Endothelial cell (in vitro differentiated cells): ENCODE results near the gene PPP4C. TPM values are rescaled to one million over a fixed set of nuclear protein-coding genes. Genes with fewer than 3 reads are reported as not detected.

ENCODE experiments used
- DNase-seq: peaks from one replicate; pipeline ENCODE4 v3.0.0; 2021; ENCODE audit warnings: low spot score
- H3K27ac Mint-ChIP-seq: one replicate; pipeline ENCODE4 v1.8.0; 2021; ENCODE audit warnings: mixed read lengths, inconsistent platforms; ENCODE audit not compliant: unreplicated experiment
- H3K27me3 Mint-ChIP-seq: one replicate; pipeline ENCODE4 v1.8.0; 2021; ENCODE audit warnings: mild to moderate bottlenecking, moderate library complexity, mixed read lengths, inconsistent platforms; ENCODE audit not compliant: unreplicated experiment
- H3K36me3 Mint-ChIP-seq: one replicate; pipeline ENCODE4 v1.8.0; 2021; ENCODE audit warnings: mild to moderate bottlenecking, low read depth, mixed read lengths, inconsistent platforms; ENCODE audit not compliant: unreplicated experiment
- H3K4me1 Mint-ChIP-seq: one replicate; pipeline ENCODE4 v1.8.0; 2021; ENCODE audit warnings: mild to moderate bottlenecking, mixed read lengths, inconsistent platforms; ENCODE audit not compliant: unreplicated experiment
- H3K4me3 Mint-ChIP-seq: one replicate; pipeline ENCODE4 v1.8.0; 2021; ENCODE audit warnings: mild to moderate bottlenecking, mixed read lengths, inconsistent platforms; ENCODE audit not compliant: unreplicated experiment
- H3K9me3 Mint-ChIP-seq: one replicate; pipeline ENCODE4 v1.8.0; 2021; ENCODE audit warnings: mixed read lengths, inconsistent platforms; ENCODE audit not compliant: unreplicated experiment
- CTCF ChIP-seq: fragments of 200-600 bp; sonication (generic); IDR thresholded peaks from one replicate; pipeline ENCODE4 v1.5.0; 2021; ENCODE audit warnings: antibody characterized with exemption; ENCODE audit not compliant: unreplicated experiment
- total RNA-seq: library from RNA; stranded (reverse); fragmentation: NEBNext Ultra II Directional; extraction: Animal tissue kit (Norgen Biotek cat#: 25700); gene quantifications from one replicate; pipeline ENCODE4 v1.2.1, GENCODE V29; 2021; ENCODE audit not compliant: unreplicated experiment

PPP4C gene
- total RNA-seq, 1 donor from 2014 or later, result 191 TPM

GRCh38 chr16:30069611-30070462 is 6.0 kb upstream of the PPP4C start:
- H3K27ac Mint-ChIP-seq, result no peak overlapping the region
- peaks cover 32% of the 10 kb centered on the region for H3K36me3 Mint-ChIP-seq

GRCh38 chr16:30070490-30070889 is 5.3 kb upstream of the PPP4C start:
- Mint-ChIP-seq H3K4me3 (no peak overlapping the region), H3K36me3 (peaks cover 35% of the 10 kb centered on the region), H3K27me3 (peaks cover 16% of the 10 kb centered on the region), H3K9me3 (no peaks in the 10 kb centered on the region), H3K4me1 (peaks cover 15% of the 10 kb centered on the region), H3K27ac (no peak overlapping the region)
- DNase-seq, result no peak
- no peak for TF ChIP-seq CTCF

More at GRCh38 chr16:30069611-30070462, 6.0 kb upstream of the PPP4C start:
- Mint-ChIP-seq H3K4me1 (peaks cover 12% of the 10 kb centered on the region), H3K4me3 (peak overlapping the region; percentile 69), H3K27me3 (peaks cover 11% of the 10 kb centered on the region), H3K9me3 (no peaks in the 10 kb centered on the region)
- DNase-seq, result no peak
- no peak for TF ChIP-seq CTCF

- DNase-seq, result no peak
- H3K4me1 Mint-ChIP-seq, result peaks cover 22% of the 10 kb centered on the region
- peak overlapping the region; percentile 92 for H3K4me3 Mint-ChIP-seq
- peak overlapping the region; percentile 87 for H3K27ac Mint-ChIP-seq
- H3K36me3 Mint-ChIP-seq, result peaks cover 33% of the 10 kb centered on the region
- no peaks in the 10 kb centered on the region for H3K9me3 Mint-ChIP-seq
- no peak for TF ChIP-seq CTCF
- H3K27me3 Mint-ChIP-seq, result peaks cover 31% of the 10 kb centered on the region
Observed at GRCh38 chr16:30076276-30076791, 540 bp downstream of the PPP4C start.

DNA sequence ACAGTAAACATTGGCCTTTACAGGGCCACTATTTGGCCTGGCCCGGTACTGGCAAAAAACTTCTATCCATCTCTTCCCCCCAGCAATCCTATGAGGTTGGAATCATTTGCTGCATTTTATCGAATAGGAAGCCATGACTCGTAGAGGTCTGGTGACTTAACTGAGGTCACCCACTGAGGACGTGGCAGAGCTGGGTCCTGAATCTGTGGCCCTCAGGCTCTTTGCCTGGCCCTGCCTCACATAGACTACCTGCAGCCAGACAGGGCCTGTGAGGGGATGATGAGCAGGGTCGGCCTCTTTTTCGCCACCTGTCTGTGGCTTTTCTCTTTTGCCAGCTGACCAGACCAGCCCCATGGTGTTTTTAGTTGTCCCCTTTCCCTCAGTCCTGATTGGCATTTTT is 1.9 kb downstream of the PPP4C start:
- no peak for DNase-seq
- Mint-ChIP-seq H3K4me1 (peaks cover 22% of the 10 kb centered on the region), H3K9me3 (no peaks in the 10 kb centered on the region), H3K27me3 (peaks cover 36% of the 10 kb centered on the region), H3K4me3 (peak overlapping the region; percentile 92), H3K27ac (peak overlapping the region; percentile 87), H3K36me3 (peaks cover 38% of the 10 kb centered on the region)
- no peak for TF ChIP-seq CTCF

- peaks cover 27% of the 10 kb centered on the region for H3K4me1 Mint-ChIP-seq
- TF ChIP-seq CTCF, result no peak
- H3K27me3 Mint-ChIP-seq, result peaks cover 38% of the 10 kb centered on the region
- peak overlapping the region; percentile 87 for H3K27ac Mint-ChIP-seq
- DNase-seq, result no peak
- no peaks in the 10 kb centered on the region for H3K9me3 Mint-ChIP-seq
- H3K4me3 Mint-ChIP-seq, result no peak overlapping the region
- H3K36me3 Mint-ChIP-seq, result peaks cover 44% of the 10 kb centered on the region
Observed at GRCh38 chr16:30078744-30079143, 3.0 kb downstream of the PPP4C start.
